ENCODE data around the gene UBA7.
A peak's percentile ranks its signal among the peaks of the same experiment; 100 is the strongest.

Gene UBA7

DNA sequence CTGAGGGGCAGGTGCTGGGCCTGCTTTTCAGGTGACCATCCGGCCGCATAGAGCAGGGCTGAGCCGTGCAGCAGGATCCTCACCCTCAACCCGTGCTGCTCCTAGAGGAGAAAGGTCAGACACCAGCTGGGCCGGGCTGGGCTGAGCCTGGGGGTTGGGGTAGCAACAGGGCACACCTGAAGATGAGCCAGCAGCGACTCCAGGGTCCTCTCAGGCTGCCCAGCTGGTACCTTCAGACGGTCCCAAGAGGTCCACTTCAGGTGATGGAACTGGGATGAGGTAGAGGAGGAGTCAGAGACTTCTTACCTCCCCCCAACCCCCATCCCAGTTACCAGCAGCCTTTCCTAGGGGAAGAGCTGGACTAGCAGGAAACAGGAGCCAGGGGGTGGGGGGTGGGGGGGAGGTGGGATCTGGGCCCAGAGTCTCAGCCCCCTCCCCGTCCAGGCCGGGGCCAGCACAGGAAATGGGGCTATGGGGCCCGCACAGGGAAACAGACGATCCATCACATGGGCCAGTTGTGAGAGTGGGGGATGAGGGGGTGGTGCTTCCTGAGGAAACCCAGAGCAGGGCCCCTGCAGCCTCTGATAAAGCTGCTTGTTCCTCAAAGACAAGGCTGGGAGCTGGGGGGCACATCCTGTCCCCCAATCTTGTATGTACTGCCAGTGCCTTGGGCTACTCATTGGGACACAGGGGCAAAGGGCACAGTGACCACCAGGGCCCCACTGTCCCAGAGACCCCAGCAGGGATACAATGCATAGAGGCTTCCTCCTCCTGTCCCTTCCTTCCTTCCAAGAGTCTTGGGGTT, 7.7 kb downstream of the UBA7 start:
- DNase-seq = no peak

DNA sequence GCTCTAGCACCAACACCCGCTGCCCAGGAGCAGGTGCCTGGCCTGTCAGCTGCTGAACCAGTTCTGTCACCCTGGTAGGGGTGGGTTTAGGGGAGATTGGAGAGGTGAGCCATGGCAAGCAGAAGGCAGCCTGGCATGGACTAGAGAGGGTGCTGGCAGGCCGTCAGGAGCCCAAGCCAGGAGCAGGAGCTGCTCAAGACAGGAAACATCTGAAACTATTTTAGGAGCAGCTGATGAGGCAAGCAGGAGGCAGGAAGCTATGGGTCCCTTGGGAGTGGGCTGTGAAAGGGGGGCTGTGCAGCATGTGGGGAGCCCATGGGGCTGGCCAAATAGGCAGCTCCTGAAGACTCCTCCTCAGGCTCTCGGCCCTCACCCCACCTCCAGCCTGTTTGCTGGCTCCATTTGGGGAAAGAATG, 8.4 kb downstream of the UBA7 start:
- DNase-seq = no peak

DNA sequence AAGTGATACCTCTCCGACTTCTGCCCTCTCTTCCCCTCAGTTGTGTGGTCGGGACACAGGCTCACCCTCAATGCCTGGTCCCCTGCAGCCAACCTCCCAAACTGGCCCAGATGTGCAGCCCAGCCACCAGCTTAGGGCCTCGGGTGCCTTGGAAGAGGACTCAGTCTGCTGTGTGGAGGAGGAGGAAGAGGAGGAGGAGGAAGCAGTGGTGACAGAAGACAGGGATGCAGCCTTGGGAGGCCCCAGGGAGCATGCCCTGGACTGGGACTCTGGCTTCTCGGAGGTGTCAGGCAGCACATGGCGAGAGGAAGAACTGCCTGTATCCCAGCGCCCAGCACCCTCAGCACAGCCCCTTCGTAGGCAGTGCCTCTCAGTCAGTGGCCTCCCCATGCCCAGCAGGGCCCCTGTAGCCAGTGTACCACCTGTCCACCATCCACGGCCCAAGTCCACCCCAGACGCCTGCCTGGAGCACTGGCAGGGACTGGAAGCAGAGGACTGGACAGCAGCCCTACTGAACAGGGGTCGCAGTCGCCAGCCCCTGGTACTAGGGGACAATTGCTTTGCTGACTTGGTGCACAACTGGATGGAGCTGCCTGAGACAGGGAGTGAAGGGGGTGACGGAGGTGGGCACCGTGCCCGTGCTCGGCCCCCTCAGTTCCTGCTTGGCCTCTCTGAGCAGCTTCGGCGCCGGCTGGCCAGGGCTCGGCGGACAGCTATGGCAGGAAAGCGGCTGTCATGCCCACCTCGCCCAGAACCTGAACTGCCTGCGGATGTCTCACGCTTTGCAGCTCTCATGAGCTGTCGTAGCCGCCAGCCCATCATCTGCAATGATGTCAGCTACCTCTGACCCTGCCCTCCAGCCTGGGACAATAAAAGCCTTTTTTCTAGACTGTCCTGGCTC, 9.4 kb downstream of the UBA7 start:
- no peak for DNase-seq

DNA sequence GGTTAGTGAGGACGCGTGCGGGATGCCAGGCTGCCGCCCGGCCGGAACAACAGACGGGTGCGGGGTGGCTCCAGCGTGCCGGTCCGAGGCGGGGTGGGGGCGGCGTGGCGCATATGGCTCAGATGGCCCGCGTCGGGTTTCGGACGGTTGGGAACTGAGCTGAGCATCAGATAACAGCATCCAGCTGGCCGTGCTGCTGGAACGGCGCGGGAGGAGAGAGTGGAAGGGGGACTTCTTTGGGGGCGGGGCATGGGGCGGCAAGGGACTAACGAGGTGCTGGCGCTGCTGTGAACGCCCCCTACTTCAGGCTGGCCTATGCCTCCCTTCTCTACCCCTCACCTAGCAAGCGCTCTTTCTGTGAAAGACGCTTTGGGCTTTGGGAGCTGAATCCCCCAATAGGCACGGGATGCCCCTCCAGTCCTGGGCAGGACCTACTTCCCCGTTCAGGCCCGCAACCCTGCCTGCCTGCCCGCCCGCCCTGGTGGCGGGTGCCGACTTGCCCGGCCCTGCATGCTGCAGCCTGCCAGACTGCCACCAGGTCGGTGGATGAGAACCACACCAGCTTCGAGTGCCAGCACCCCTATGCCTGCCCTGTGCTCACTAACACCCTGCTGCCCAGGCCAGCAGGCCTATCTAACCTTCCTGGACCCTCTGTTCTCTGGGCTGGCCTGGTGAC, 10.2 kb downstream of the UBA7 start:
- DNase-seq = no peak

DNA sequence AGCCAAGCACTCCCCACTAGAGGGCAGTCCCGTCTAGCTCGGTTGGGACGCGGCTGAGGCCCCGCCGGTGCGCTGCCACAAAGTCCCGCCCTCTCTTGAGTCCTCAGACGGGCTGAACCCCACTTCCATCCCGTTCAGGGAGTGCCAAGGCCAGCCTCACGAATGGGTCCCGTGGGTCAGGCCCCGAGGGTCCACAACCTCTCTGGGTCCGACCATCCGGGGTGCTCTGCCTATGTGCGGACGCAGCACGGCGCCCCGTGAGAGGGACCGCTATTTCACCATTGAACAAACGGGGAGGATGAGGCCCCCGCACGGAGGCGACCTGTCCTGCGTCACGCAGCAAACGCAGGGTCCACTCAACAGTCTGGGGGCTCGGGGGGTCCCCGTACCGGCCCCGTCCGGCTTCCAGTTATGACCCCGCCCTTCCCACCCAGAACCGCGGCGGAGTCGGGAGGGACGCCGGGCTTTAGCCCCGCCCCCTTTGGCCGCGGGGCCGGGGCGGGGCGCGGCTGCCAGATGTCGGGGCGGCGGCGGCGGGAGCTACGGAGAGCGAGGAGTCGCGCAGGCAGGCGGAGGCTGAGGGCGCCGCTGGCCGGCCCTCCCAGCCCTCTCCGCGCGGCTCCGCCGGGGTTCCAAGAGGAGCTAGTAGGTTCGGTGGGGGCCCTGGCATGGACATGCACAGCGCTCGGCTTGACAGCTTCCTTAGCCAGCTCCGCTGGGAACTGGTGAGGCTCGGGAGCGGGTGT, 10.9 kb downstream of the UBA7 start, which contains the start of gene INKA1:
Gene INKA1 (plus strand): TSS at position 543 of the 746 bp plus-strand sequence. CDS start 132 bp downstream, at position 675.
- no peak for DNase-seq

DNA sequence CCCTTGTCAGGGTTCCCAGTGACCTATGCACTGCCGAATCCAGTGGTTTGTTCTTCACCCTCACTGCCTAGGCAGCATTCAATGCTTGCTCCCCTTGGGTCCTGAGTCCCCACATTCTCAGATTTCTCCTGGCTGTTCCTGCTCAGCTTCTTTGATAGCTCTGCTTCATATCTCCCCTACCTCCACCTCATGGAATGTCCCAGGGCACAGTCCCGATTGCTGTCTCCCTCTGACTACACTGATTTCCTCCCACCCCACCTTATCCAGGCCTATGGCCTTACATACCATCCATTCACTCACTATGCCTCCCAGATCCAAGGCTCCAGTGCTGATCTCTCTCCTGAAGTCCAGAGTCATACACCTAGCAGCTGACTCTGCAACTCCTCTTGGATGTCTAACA, 12.6 kb downstream of the UBA7 start:
- DNase-seq = no peak

DNA sequence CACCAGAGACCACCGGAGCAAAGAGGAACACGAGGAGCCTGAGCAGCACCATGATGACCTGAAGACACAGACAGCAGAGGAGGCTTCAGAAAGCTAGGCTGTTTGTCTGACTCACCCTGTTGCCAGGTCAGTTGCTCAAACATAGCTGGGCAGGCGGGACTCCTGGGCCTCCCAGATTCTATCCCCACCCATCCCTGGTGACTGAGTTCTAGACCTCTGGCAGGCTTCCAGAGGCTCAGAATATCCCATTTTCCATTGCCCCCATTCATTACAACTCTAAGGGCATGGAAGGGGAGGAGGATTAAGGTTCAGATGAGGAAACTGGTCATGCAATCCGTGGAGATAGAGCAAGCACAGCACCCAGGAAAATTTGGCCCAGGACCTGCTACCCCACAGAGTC, 14.0 kb downstream of the UBA7 start, which contains the start of gene CDHR4:
Gene CDHR4 (minus strand): TSS at position 113 of the 400 bp plus-strand sequence. CDS start 61 bp downstream, at position 52.
- DNase-seq = no peak

DNA sequence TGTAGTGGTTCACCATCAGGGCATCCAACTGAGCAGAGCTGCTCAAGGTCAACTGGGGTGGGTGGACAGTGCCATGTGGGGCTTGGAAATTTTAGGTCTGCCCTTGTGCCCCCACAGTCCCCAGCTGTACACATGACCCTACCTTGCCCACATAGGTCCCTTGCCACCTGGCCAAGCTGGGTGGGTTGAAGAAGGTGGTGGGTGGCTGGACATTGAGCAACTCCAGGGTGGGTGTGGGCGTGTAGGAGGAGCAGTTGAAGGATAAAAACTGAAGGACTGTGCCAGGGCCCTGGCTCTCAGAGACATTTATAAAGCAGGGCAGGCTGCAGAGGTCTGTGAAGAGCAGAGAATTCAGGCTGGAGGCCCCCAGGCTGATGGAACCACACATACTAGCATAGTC, 14.6 kb downstream of the UBA7 start:
- no peak for DNase-seq

DNA sequence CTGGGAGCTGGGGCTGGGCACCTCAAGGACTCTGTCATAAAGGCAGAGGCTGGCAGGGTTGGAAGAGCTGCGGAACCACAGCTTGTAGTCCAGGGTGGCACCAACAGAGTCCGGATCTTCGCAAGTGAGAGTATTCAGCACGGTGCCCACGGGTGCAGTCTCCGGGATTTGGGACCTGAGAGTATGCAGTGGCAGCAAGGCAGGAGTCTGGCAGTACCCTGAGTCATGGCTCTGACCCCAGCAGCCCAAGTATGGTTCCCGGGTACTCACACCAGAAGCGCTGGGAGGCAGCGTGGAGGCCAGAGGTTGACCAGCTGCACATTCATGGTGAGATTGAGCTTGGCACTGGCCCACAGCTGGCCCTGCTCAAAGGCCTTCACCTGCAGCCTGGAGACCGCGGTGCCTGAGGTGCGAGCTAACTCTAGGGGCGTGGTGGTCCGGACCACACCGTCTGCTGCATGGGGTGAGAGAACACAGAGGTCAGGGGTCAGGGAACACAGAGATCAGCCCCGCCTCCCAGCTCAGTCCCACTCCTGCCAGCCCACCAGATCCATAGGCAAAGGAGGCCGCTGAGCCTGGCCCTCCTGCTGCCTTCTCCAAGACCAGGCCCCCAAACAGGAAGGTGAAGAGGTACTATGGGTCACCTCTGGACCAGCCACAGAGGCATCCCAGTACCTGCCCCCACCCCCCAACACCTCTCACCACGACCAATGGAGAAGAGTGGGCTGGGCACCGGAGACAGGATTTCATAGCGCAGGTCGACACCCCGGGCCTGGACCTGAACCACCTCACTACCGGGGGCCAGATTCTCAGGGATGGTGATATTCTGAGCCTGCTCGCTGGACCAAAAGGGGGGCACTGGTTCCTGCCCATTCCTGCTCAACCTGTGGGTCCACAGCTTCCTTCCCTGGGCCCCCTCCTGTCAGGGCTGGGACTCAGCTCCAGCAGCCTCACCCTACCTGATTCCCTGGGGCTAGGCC, 18.5 kb downstream of the UBA7 start:
- no peak for DNase-seq

DNA sequence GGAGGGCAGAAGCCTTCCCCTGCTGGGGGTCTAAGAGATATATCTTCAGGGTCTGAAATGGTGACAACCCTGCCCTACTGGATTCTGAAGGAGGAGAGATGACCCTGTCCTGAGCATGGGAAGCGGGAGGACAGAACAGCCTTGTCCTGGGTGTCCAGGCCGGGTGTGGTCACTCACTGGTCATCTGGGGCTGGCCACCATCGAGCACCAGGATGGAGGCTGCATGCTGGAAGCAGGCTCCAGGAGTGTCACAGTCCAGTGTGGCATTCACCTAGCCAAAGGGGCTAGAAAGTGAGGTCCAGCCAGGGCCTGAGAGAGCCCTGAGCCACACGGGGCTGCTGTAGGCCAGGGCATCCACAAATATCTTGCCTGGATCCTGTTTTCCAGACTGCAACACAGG, 19.3 kb downstream of the UBA7 start:
- DNase-seq = no peak

DNA sequence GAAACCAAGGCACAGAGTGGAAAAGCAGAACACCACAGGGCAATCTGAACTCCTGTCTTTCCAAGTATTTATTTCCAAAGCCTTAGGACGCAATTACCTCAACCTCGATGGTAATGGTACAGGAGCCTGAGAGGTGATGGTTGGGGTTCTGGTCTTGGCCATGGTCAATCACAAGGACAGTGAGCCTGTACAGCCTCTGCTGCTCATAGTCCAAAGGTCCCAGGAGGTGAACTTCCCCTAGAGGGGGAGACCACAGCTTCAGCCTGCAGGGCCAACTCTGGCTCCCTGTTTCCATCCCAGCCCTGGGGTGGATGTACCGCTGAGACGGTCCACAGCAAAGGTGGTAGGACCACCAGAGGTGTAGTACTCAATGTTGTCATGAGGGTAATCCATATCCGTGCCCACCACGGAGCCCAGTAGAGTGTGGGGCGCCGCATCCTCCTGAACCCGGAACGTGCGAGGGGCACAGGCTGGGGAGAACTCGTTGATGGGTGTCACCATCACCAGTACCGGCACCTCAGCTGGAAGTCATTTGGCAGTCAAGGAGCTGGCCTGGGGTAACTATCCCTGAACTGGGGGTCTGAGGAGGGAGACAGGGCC, 20.2 kb downstream of the UBA7 start:
- no peak for DNase-seq

DNA sequence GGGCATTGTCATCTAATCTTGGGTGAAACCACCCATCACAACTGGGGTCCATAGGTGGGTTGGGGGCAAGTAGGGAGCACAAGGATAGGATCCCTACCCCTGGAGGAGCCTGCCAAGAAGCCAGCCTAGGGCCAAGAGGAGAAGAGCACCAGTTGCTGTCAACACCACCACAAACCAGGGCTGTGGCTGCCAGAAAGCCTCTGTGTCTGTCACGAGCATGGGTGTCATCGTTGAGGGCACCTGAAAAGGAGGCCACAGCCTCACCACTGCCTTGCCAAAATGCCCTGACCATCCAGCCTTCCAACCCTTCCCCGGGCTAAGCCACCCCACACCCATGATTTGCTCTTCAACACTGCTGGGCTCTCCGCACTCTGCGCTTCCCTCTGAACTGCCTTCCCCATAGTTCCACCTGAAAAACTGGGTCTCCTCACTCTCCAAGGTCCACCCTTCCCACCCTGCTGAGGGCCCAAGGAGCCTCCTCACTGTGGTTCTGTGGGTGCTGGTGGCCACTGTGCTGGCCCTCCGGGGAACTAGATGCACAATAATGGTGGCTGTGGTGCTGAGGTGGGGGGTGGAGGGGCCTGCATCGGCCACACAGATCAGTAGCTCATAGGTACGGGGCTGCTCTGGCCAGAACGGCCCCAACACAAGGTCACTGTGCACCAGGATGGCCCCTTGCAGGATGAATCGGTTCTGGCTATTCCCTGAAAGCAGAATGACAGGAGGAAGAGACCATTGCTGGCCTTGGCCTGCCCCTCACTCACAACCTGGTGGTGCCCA, 21.2 kb downstream of the UBA7 start:
- no peak for DNase-seq

DNA sequence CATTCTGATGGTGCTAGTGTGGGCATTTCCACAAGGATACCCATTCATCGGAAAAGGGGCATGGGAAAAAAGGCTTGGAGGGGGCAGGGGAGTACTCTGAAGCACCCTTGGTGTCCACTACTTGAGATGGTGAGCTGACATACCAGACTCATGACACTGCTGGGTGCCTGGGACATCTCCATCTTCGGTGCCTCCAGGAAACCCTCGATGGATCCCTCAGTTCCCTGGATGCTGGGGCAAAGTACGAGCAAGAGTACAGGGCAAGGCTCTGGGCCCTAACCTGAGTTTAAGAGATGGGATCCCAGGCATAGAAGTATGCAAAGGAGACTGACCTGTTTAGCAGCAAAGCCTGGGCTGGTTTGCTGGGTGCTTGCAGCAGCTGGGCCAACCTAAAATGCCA, 22.2 kb downstream of the UBA7 start:
- no peak for DNase-seq

DNA sequence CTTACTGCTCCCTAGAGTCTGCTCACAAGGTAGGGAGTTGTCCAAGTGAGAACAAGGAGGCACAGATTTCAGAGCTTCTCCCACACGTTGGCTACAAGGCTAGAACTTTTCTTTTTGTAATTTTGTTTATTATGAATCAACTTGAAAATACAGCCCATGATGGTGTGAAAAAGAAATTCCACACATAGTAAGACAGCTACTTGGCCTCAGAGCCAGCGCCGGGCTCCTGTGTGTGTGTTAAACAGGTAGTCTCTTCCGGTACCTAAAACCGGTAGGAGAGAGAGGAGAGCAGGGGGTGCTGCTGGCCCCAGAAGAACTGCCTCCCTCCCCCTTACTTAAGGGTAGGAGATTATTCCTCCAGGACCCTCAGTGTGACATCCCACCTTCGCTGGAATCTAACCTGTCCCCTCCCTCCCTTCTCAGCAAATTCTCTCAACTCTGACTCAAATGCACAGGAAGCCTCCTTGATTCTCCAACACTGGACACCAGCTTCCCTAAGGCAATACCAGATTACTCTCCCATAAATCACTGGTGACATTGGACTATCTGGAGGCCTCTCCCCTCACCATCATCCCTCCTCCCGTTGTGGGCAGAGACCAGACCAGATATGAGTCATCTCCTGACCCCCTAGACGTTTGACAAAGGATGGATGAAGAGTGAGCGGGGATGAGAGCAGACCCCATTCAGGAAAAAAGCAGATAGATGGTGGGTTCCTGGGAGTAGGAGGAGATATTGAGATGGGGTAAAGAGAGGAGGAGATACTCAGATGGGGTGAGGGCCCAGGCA, 22.9 kb downstream of the UBA7 start:
- no peak for DNase-seq

DNA sequence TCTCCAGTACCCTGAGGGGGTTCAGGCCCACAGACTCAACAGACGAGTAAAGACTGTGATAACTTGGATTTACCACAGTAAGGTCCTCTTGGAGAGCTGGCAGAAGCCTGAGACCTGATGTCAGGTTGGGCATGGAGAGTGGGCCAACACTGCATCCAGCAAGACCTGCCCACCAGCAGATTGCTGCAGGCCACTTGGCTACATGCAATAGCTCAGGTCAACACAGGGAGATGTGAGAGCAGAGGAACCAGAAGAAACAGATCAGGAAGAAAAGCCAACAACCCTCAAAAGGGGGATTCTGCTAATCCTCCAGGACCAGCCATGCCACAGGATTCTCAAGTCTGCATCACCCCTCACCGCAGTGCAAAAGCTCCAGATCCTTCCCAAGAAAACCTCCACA, 25.7 kb downstream of the UBA7 start:
- DNase-seq = no peak

DNA sequence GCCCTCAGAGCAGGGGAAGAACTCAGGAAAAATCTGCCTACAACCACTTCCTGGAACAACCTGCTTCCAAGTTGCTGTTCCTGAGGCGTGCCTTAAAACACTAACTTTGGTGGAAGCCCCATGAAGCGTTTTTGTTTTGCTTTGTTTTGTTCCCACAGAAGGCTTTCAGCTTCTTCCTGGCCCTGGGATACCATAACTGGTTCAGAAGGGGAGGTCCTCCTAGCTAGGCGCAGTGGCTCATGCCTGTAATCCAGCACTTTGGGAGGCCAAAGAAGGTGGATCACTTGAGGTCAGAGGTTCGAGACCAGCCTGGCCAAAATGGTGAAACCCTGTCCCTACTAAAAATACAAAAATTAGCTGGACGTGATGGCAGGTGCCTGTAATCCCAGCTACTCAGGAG, 26.2 kb downstream of the UBA7 start:
- no peak for DNase-seq

DNA sequence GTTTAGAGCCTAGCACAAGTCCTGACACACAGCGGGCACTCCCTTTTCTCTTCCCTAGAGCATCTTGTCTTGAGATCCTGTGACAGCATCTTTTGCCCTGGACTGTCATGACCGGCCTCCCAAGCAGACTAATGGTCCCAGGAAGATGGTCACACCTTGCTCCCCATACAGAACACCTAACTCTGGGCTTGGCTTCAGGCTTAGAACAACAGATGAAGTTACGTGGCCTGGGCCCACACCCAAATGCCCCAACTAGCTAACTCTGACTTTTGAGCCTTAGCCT, 26.6 kb downstream of the UBA7 start:
- DNase-seq = no peak

DNA sequence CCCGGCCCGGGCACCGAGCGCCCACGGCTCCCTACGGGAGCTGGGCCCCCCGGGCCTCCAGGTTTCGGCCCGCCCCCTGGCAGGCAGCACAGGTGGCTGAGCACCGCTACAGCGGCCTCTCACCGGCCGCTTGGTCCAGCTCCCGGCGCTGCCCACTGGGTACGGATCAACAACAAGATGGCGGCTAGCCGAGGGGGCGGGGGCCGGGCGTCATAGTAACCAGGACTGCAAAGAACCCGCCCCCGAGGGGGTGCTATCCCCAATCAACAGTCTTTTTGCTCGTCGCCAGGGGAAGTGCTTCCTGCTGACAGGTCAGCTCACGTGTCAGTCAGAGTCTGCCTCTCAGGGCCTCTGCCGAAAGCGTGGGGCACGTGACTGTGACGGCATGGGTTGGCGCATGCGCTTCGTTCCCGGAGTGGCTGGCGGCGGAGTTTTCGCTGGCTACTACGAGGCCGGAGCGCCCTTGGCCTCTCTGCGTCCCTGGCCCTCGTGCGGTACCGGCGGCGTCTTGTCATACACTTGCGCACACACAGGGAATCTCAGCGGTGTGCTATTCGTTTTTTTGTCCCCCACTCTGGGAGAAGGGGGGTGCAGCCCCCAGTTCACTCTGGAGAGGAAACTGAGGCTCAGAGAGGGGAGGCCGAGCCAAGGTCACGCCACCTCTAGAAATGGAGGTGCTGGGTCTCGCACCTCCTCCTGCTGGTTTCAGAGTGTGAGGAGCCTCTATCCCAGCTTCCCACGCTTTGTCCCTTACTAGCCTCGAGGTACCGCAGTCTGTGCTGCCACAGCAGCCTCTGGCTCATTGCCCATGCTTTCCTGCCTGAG, 27.2 kb downstream of the UBA7 start, which contains the start of gene IP6K1:
Gene IP6K1 (minus strand): TSS at position 186 of the 825 bp plus-strand sequence. CDS start 38,502 bp downstream, outside the sequence.
- peak; percentile 85 for DNase-seq
